GM20431 (cell line): ENCODE data around the gene SPOPL.
"Not testable (repeated sequence)": the region's sequence is repeated elsewhere in the genome, so short reads cannot be mapped to it uniquely, and the experiment has no call there.

Experiments
- in situ Hi-C: fragments of 300-500 bp; cut with MseI, MboI; formaldehyde crosslinking; loops from one replicate; pipeline ENCODE4 v1.15.0; 2020; ENCODE audit warnings: low sequenced_read_pairs; ENCODE audit not compliant: unreplicated experiment

The SPOPL gene

GRCh38 chr2:138521821-138522220 is 20.3 kb downstream of the SPOPL start:
- in situ Hi-C loops = no loop called here

- in situ Hi-C loops = no loop called here
These were observed 21.0 kb downstream of the SPOPL start for GRCh38 chr2:138522556-138522955.

GRCh38 chr2:138523018-138523672 is 21.6 kb downstream of the SPOPL start:
- in situ Hi-C loops = not testable (repeated sequence)

GRCh38 chr2:138523673-138524042 is 22.1 kb downstream of the SPOPL start:
- in situ Hi-C loops = not testable (repeated sequence)

- in situ Hi-C loops = not testable (repeated sequence)
These were observed 22.8 kb downstream of the SPOPL start for GRCh38 chr2:138524353-138524752.

GRCh38 chr2:138531913-138532312 is 30.3 kb downstream of the SPOPL start:
- in situ Hi-C loops = no loop called here

GRCh38 chr2:138534791-138535190 is 33.2 kb downstream of the SPOPL start:
- in situ Hi-C loops = no loop called here

GRCh38 chr2:138536302-138536701 is 34.7 kb downstream of the SPOPL start:
- in situ Hi-C loops = no loop called here

GRCh38 chr2:138536740-138537139 is 35.2 kb downstream of the SPOPL start:
- in situ Hi-C loops = no loop called here

- in situ Hi-C loops = no loop called here
These were observed 35.8 kb downstream of the SPOPL start for GRCh38 chr2:138537170-138537915.

- in situ Hi-C loops = not testable (repeated sequence)
These were observed 42.6 kb downstream of the SPOPL start for GRCh38 chr2:138544206-138544605.

- in situ Hi-C loops = no loop called here
These were observed 47.2 kb downstream of the SPOPL start for GRCh38 chr2:138548796-138549195.

- in situ Hi-C loops = no loop called here
These were observed 48.6 kb downstream of the SPOPL start for GRCh38 chr2:138550172-138550571.

GRCh38 chr2:138550670-138551287 is 49.2 kb downstream of the SPOPL start:
- in situ Hi-C loops = no loop called here

GRCh38 chr2:138554123-138554522 is 52.6 kb downstream of the SPOPL start:
- in situ Hi-C loops = no loop called here

GRCh38 chr2:138559641-138560040 is 58.1 kb downstream of the SPOPL start:
- in situ Hi-C loops = no loop called here

- in situ Hi-C loops = no loop called here
These were observed 63.1 kb downstream of the SPOPL start for GRCh38 chr2:138564586-138565229.

- in situ Hi-C loops = no loop called here
These were observed 63.6 kb downstream of the SPOPL start for GRCh38 chr2:138565230-138565598.

GRCh38 chr2:138572318-138572717 is 70.7 kb downstream of the SPOPL start:
- in situ Hi-C loops = no loop called here

- in situ Hi-C loops = no loop called here
These were observed 75.5 kb downstream of the SPOPL start for GRCh38 chr2:138577066-138577465.

- in situ Hi-C loops = no loop called here
These were observed 78.0 kb downstream of the SPOPL start for GRCh38 chr2:138579556-138579955.
